Stimulated activated CD8-positive, alpha-beta memory T cell treated with anti-CD3 and anti-CD28 coated beads, Interleukin-7, amount 100 ng/mL, for 48 hours (primary cell): ENCODE data around the gene FAM185A.
A peak's percentile ranks its signal among the peaks of the same experiment; 100 is the strongest.
"Not testable (repeated sequence)": the region's sequence is repeated elsewhere in the genome, so short reads cannot be mapped to it uniquely, and the experiment has no call there.

ENCODE experiments used
- DNase-seq, 2 donors: peaks; one replicate each; pipeline ENCODE4 v3.0.0-alpha.2; 2020; ENCODE audit warnings: low read depth in 1 of 2; ENCODE audit errors: extremely low read depth in 1 of 2

Gene FAM185A

DNA sequence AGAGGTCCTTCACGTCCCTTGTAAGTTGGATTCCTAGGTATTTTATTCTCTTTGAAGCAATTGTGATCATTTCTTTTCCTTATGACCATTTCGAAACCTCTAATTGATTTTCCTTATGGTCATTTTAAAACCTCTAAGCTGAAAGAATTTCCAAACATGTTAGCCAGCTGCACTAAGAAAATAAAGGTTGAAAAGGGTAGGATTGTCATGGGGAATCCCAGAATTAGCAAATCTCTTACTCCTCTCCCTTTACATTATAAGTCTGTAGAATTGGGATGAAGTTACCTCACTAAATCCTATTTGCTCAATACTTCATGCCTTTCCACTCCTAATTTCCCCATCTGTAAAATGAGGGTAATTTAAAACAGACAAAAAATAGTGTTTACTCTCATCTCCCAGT lies 79.5 kb downstream of the FAM185A start:
- no peak for DNase-seq

DNA sequence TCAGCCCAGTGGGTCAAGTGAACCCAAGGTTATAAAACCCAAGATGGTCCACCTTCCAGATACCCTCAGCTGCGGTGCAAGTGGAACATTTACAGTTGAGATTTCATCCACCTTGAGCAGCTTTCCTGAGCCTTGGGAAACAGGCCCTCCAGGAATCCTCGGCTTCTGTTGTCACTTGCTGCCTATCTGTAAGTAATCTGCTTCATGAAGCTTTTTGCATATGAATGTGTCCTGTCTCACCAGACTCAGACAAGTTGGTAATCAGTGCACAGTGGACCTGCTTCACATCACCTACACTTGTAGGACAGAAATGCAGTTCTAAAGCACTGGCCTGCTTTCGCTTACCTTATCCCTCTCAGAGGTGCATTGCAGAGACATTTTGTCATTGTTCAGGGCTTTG lies 80.3 kb downstream of the FAM185A start:
- DNase-seq, result no peak

DNA sequence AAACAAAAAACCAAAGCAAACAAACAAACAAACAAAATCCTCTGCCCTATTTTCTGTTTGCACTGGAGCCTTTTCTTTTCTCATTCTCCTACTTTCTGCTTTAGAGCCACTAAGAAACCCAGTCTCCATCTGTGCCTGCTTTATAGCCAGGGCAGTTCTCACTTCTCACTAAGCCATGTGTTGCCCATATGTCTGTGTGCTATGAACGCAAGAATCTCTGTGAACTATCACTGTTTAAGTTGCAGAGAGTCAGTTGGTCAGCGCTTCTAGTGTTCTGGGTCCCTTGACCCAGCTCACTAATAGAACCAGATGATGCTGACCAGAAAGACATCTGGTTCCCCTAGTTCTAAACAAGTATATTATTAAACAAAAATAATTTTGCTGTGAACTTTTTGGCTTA lies 81.4 kb downstream of the FAM185A start:
- DNase-seq, result no peak

DNA sequence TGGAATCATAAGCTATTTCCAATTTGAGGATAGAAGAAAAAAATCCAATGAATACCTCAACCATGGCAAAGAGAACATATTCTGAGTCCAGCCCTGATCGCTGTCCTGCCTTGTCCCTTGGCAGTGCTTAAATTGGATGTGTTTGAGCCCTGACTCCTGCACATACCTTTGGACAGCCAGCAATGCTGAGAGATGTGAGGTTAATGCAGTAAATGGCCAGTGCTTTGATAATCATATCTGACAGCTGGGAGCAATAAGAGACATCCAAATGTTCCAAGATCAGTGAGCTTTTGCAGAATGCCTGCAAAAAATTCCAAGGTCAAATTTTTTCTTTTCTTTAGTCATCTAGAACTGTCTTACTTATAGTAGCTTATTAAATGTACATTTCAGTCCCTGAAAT lies 83.9 kb downstream of the FAM185A start:
- no peak for DNase-seq

DNA sequence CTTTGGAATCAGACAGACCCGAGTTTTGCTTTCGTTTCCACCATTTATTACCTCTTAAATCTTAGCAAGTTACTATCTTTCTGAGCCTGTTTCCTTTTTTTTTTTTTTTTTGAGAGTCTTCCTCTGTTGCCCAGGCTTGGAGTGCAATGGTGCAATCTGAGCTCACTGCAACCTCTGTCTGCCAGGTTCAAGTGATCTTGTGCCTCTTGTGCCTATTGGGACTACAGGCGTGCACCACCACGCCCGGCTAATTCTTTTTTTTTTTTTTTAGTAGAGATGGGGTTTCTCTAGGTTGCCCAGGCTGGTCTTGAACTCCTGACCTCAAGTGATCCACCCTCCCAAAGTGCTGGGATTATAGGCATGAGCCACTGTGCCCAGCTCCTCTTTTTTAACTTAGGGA lies 84.5 kb downstream of the FAM185A start:
- no peak for DNase-seq

DNA sequence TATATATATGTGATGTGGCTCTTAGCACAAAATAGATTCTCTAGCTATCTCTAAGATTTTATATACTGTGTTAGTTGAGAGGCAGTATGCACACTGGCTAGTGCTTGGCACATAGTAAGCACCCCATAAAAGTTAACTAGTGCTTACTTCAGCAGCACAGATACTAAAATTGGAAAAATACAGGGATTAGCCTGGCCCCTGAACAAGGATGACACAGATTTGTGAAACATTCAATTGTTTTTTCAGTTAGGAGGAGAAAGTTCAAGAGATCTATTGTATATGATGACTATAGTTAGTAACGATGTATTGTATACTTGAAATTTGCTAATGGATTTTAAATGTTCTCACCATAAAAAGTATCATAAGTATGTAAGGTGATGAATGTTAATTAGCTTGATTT lies 85.7 kb downstream of the FAM185A start:
- DNase-seq, result no peak

DNA sequence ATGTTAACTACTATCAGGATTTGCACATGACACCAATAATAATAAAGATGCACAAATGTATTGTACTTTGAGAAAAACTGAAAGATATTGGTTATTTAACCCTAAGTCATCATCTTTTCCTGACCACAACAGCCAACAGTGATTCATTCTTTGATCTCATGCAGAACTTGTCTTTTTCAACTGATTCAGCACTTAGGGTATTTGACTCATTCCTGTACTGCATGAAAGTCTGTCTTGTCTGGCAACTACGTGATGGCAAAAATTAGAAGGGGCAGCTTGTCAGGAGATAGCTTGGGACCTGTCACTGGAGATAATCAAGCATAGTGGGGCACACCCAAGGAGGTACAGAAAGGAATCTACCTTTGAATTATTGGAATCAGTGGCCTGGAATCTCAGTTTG lies 86.2 kb downstream of the FAM185A start:
- DNase-seq, result peak in 1 of 2 donors; percentile 19

DNA sequence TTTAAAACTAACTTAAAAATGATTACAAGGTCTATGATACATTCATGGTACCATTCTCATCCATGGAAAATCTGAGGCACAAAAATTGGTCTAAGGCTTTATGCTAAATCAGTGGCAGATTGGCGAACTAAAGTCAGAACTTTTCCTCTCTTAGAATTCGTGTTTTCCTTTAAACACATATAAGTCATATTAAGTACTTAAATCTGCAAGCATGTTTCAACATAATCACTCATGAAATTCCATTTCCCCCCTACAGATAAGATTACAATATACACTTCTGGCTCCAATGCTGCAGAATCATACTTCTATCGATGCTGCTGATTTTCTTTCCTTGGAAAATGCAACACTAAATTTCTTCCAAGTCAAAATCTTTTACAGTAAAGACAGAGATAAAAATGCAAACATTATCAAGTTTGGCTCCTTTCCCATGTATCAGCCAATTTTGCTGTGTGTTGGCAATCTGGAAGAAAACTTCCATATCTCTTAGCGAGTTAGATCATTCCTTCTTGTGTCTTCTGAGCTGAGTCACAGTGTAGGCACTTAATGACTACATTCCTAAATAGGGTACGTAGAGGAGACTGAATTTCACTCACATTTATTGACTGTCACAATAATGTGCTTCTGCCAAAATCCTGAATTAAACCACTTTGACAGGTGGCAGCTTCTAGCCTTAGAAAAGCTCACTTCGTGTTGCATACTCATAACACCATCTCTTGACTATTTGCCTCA lies 87.6 kb downstream of the FAM185A start:
- DNase-seq, result no peak

DNA sequence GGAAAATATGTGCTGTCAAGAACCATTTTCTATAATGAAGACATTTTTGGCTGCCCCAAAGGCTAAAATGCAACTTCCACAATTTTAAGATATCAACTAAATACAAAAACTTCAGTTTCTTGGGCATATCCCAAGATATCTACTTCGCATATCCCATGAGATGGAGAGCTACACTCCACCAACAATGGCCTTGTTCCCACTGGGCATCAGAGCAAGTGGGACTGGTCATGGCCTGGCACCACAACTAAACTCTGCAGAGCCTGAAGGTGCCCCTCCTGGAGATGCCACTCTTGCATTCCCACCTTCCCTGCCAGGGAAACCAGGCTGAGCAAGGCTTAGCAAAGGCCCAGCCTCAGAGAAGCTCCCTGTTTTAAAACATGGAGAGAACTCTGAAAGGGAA lies 88.2 kb downstream of the FAM185A start:
- DNase-seq, result no peak

DNA sequence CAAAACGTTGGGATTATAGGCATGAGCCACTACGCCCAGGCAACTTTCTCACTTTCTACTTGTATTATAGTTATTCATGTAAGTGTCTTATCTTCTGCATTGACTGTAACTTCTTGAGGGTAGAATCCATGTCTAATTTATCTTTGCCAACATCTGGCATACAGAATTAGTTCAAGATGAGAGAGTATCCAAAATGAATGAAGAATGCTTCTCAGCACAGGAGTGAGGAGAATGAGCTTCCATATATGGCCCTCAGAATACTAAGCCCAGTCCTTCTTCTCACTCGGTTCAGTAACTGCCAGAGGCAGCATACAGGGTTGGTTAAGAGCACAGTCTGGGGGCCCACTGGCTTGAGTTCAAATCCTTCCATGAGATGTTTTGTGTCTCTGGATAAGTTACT lies 89.0 kb downstream of the FAM185A start:
- no peak for DNase-seq

DNA sequence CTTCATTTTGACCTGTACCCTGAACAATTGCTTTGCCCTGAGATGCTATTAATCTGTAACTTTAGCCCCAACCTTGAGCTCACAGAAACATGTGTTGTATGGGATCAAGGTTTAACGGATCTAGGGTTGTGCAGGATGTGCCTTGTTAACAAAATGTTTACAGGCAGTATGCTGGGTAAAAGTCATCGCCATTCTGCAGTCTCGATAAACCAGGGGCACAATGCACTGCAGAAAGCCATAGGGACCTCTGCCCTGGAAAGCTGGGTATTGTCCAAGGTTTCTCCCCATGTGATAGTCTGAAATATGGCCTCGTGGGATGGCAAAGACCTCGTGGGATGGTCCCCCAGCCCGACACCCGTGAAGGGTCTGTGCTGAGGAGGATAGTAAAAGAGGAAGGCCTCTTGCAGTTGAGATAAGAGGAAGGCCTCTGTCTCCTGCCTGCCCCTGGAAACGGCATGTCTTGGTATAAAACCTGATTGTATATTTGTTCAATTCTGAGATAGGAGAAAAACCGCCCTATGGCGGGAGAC lies 89.8 kb downstream of the FAM185A start:
- DNase-seq, result not testable (repeated sequence)

DNA sequence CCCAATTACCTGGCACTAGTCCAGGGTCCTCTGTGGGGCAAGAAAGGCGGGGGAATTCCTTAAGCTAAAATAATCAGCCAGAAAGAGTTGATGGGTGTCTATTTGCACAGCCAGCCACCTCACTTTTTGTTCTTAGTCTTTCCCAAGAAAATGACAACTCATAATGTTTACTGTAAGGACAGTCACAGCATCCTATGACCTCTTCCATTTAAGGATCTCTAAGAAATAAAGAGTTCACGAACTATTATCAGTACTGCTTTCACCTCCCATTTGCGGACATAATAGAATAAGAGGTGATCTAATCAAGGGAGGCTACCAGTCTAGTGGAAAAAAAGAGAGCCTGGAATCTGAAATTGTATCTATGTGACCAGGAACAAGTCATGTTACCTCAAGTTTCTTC lies 91.6 kb downstream of the FAM185A start:
- DNase-seq, result no peak

DNA sequence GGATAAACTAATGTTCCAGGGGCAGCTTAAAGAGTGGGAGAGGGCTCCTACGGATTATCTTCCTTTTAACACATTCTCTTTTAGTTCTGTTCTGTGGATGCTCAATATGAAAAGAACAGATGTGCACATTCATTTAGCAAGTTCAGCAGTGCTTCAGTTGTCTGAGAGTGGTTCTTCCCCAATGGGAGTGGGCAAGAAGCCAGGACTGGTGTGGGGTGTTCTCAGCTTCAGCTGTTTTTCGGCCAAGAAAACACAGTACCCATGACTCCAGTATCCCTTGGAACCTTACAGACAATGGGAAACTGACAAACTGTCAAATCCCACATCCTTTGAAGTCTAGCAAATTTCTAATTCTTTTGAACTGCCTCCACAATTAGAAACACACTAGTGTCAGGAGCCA lies 92.5 kb downstream of the FAM185A start:
- no peak for DNase-seq

DNA sequence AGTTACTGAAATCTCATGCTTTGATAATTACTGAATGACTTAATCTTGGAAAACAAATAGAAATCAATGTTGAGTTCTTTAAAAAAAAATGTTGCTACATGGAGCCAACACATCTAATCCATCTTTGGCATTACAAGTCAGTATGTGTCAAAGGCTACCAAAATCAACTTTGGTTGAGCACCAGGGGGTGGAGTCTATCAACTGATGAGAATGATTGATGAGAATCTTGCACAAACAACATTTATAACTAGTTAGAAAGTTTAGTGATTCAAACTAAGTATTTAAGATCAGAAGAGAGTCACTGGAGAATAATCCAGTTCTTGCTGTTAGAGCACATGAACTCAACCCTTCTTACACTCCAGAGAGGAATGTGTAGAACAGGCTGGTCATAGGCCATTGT lies 93.5 kb downstream of the FAM185A start:
- DNase-seq, result no peak

DNA sequence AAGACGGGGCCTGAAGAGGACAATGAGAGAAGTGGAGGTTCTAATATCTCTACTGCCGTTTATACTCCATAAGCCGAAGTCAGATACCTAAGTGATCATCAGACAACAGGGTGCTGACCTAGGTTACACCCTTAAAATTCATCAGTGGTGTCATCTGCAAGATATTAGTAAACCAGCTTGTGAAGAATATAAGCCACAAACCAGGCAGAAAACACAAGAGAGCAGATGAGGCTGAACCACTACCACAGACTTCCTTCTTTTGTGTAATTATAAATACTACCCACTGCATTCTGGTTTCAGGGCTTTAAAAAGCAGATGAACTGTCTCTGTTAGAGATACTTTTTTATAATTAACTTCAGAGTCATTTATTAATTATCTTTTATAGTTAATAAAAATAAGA lies 95.1 kb downstream of the FAM185A start:
- no peak for DNase-seq

DNA sequence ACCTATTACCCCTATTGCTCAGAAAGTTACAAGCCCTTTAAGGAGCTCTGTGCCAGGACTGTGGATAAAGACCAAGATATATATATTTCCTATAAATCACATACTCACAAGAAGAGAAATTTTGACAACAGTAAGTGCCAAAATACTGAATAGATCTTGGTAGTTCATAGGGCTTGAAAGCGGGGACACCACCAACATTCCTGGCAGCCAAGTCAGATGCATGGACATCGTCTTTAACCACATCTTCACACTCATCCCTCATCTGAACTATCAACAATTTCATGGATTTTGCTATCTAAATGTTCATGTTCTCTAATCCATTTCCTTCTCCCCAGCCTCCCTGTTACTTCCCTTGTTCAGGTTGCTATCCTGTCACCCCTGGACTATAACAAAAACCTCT lies 96.5 kb downstream of the FAM185A start:
- DNase-seq, result no peak

DNA sequence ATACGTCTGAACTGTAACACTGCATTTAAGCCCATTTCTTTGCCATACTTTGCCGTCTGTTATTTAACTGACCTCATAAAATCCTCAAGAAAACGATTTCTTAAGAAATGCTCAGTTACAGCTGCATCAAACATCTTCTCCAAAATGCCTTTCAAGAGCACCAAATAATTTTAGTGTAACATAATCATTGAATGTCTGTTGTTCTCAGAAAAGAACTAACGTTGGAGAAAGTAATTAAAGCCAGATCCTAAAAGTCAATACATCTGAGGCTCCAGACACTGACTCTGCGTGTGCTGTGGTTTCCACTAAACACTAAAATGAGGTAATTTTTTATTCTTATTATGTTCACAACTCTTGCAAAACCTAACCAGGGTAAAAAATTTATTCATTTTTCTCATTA lies 100.3 kb downstream of the FAM185A start:
- no peak for DNase-seq

DNA sequence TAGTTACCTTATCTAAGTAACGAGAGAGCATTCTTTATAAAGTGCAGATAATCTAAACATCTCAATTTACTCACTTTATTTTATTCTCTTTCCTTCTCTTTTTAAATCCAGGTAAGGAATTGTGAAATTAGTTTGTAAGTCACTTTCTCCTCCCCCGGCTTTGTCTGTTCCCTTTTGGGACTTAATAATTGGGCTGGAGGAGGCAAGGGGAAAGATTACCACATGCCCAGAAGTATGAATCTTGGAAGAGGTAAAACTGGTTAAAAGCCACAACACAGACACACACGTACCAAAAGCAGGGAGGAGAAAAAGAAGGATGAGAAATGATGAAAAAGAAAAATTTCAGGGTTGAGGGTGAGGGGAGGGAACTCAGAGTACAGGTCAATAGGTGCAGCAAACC lies 100.7 kb downstream of the FAM185A start:
- no peak for DNase-seq

DNA sequence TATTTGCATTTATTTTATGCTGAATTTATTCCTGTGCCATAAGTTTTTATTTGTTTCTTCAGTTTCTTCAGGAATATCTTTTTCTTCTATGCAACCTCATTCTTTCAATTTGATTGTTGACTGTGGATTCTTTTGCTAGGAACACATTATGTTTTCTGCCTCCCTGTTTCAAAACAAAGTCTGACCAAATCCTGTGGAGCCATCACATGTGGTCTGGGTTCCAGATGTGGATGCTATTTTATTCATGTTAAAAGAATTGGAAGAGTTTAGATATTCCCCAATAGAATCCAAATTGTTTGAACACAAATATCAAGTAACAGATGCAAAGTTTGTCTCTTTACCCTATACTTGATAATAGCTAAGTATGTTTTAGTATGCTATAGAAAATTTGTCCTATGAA lies 107.2 kb downstream of the FAM185A start:
- DNase-seq, result no peak
